KMS-11 (cell line): ENCODE results near the gene KCNT1.

Experiments used
- H2AFZ ChIP-seq: fragments of 200-600 bp; sonication (generic); 2 replicates; pipeline ENCODE4 v1.6.1; 2016; ENCODE audit warnings: antibody characterized with exemption, mixed run types, low read depth
- H3K27ac ChIP-seq: fragments of 200-600 bp; sonication (generic); 2 replicates; pipeline ENCODE4 v1.6.1; 2016; ENCODE audit warnings: mild to moderate bottlenecking, mixed run types
- H3K27me3 ChIP-seq: fragments of 200-600 bp; sonication (generic); 2 replicates; pipeline ENCODE4 v1.6.1; 2017; ENCODE audit warnings: mild to moderate bottlenecking, low read depth, mixed run types, moderate library complexity; ENCODE audit not compliant: insufficient read depth
- H3K36me3 ChIP-seq: fragments of 200-600 bp; sonication (generic); 2 replicates; pipeline ENCODE4 v1.6.1; 2017; ENCODE audit warnings: mild to moderate bottlenecking, mixed run types; ENCODE audit not compliant: insufficient read depth
- H3K4me1 ChIP-seq: fragments of 200-600 bp; sonication (generic); 2 replicates; pipeline ENCODE4 v1.6.1; 2016; ENCODE audit warnings: mild to moderate bottlenecking, low read depth, mixed run types; ENCODE audit not compliant: poor library complexity, severe bottlenecking
- H3K4me2 ChIP-seq: fragments of 200-600 bp; sonication (generic); 2 replicates; pipeline ENCODE4 v1.7.0; 2016; ENCODE audit warnings: mild to moderate bottlenecking, mixed run types
- H3K4me3 ChIP-seq: fragments of 200-600 bp; sonication (generic); IDR thresholded peaks from 2 replicates; pipeline ENCODE4 v1.6.1; 2017; ENCODE audit warnings: low read depth, low read length, mixed read lengths; ENCODE audit not compliant: insufficient read depth
- H3K79me2 ChIP-seq: fragments of 200-600 bp; sonication (generic); 2 replicates; pipeline ENCODE4 v1.6.1; 2016; ENCODE audit warnings: low read depth, mixed run types; ENCODE audit not compliant: insufficient read depth
- H3K9ac ChIP-seq: fragments of 200-600 bp; sonication (generic); 2 replicates; pipeline ENCODE4 v1.6.1; 2016; ENCODE audit warnings: mild to moderate bottlenecking, mixed run types
- H4K20me1 ChIP-seq: fragments of 200-600 bp; sonication (generic); 2 replicates; pipeline ENCODE4 v1.6.1; 2016; ENCODE audit warnings: mild to moderate bottlenecking, mixed run types; ENCODE audit not compliant: insufficient read depth
- TF ChIP-seq, protein P1 (sequence below): fragments of 200-600 bp; sonication (generic); conservative IDR thresholded peaks from 2 replicates; pipeline ENCODE4 v1.6.1; 2017; ENCODE audit warnings: low read depth, mild to moderate bottlenecking, antibody characterized with exemption, low read length, moderate library complexity, mixed read lengths

The KCNT1 gene

DNA sequence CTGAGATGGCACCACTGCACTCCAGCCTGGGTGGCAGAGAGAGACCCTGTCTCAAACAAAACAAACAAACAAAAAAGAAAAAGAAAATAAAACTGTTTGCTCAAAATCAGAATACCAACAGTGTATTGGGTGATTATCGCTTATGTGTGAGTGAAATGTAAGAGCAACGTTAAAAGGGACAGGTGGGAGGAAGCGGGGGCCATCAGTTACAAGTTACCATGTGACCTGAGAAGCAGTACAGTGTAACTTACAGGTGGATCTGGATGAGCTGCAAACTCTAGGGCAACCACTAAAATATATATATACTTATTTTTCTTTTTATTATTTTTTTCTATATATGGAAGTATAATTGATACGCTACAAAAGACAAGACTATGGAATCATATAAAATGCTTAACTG is 93.4 kb downstream of the KCNT1 start:
- Histone ChIP-seq H4K20me1 (no peaks in the 10 kb centered on the region), H3K4me2 (no peak overlapping the region), H3K4me3 (no peak overlapping the region), H3K79me2 (no peaks in the 10 kb centered on the region), H3K9ac (no peak overlapping the region), H3K27ac (no peak overlapping the region), H2AFZ (no peak overlapping the region), H3K36me3 (no peaks in the 10 kb centered on the region), H3K4me1 (no peaks in the 10 kb centered on the region), H3K27me3 (peaks cover 61% of the 10 kb centered on the region)
- TF ChIP-seq, protein P1, sequence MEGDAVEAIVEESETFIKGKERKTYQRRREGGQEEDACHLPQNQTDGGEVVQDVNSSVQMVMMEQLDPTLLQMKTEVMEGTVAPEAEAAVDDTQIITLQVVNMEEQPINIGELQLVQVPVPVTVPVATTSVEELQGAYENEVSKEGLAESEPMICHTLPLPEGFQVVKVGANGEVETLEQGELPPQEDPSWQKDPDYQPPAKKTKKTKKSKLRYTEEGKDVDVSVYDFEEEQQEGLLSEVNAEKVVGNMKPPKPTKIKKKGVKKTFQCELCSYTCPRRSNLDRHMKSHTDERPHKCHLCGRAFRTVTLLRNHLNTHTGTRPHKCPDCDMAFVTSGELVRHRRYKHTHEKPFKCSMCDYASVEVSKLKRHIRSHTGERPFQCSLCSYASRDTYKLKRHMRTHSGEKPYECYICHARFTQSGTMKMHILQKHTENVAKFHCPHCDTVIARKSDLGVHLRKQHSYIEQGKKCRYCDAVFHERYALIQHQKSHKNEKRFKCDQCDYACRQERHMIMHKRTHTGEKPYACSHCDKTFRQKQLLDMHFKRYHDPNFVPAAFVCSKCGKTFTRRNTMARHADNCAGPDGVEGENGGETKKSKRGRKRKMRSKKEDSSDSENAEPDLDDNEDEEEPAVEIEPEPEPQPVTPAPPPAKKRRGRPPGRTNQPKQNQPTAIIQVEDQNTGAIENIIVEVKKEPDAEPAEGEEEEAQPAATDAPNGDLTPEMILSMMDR, result no peak

DNA sequence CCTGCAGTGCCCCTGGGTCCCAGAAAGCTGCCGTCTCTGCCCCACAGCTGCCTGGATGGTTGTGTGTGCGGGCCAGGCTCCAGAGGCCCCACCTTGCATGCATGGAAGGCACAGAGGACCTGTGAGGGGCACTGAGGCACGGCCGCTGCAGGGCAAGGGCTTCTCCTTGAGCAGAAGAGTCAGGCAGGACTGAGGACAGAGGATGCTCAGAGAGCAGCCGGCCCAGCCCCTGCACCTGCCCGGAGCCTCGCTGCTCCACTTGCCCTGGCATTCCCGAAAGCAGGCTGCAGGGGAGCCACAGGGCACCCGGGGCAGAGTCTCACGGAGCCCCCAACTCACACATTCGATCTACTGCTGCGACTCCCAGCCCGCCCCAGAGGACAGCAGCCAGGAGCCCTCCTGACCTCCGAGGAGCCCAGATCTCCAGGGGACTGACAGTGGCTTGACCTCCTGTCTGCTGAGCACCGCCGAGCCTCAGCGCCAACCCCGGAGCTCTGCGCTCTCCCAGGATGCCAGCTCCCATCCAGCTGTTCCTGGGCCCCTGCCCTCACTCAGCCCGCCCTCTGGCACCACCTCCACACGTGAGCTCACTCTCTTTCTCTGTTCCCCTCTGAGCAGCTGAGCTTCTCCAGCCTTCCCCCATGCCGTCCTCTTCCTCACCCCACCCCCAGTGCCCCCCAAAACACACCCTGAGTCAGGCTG is 95.0 kb downstream of the KCNT1 start:
- no peak overlapping the region for H3K9ac ChIP-seq
- H3K27me3 ChIP-seq, result peaks cover 48% of the 10 kb centered on the region
- no peaks in the 10 kb centered on the region for H4K20me1 ChIP-seq
- no peaks in the 10 kb centered on the region for H3K4me1 ChIP-seq
- H3K36me3 ChIP-seq, result no peaks in the 10 kb centered on the region
- TF ChIP-seq, protein P1, result no peak
- H2AFZ ChIP-seq, result no peak overlapping the region
- no peak overlapping the region for H3K27ac ChIP-seq
- no peaks in the 10 kb centered on the region for H3K79me2 ChIP-seq
- H3K4me3 ChIP-seq, result no peak overlapping the region
- no peak overlapping the region for H3K4me2 ChIP-seq

DNA sequence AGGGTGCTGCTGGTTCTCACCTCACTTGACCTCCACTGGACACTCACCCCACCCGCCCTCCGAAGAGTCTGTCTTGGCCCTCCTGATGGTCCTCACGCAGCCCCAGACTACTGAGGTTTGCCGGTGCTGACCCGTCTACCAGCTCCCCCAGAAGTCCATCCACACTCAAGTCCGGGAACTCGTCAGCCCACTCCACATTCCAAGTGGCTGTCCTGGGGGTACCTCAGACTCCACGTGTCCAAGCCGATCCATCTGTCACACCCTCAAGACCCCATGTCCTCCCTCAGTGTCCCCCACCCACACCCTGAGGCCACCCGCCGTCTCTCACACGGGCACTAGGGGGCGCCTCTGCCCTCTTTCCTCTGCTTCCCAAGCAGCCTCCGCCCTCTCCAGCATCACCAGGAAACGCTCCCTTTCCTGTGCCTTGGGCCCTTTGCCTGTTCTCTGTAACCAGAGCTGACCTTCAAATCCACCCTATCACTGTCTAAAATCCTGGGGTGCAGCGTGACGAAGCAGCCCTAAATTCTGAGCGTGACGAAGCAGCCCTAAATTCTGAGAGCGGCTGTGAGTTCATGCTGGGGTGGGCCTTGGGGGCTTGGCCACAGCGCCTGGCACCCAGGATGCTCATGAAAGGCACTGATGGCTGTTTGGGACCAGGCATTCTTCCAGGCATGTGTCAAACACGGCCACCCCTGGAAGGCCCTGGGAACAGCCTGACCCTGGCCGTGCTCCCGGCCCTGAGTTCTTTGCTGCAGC is 95.7 kb downstream of the KCNT1 start:
- Histone ChIP-seq H4K20me1 (no peaks in the 10 kb centered on the region), H3K4me2 (no peak overlapping the region), H3K27me3 (peaks cover 43% of the 10 kb centered on the region), H3K4me1 (no peaks in the 10 kb centered on the region), H3K27ac (no peak overlapping the region), H3K79me2 (no peaks in the 10 kb centered on the region), H2AFZ (no peak overlapping the region), H3K4me3 (no peak overlapping the region), H3K9ac (no peak overlapping the region), H3K36me3 (no peaks in the 10 kb centered on the region)
- TF ChIP-seq, protein P1, result peak; percentile 51

DNA sequence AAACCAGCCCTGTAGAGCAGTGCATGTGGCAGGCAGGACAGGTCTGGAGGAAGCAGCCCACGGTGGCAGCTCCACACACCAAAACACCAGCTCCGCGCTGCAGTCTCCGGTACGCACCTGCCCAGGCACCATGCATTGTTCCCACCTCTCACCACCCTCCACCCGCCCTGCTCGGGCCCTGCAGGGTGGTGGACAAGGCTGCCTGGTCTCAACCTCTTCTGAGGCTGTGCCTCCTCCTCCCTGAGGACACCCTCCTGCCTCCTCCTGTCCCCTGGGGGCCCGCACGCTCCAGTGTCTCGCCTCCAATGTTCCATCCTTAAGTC is 96.2 kb downstream of the KCNT1 start:
- no peak overlapping the region for H3K27ac ChIP-seq
- H3K36me3 ChIP-seq, result no peaks in the 10 kb centered on the region
- no peak overlapping the region for H2AFZ ChIP-seq
- H4K20me1 ChIP-seq, result no peaks in the 10 kb centered on the region
- TF ChIP-seq, protein P1, result no peak
- H3K9ac ChIP-seq, result no peak overlapping the region
- peaks cover 38% of the 10 kb centered on the region for H3K27me3 ChIP-seq
- no peaks in the 10 kb centered on the region for H3K79me2 ChIP-seq
- no peaks in the 10 kb centered on the region for H3K4me1 ChIP-seq
- no peak overlapping the region for H3K4me3 ChIP-seq
- no peak overlapping the region for H3K4me2 ChIP-seq
